ENCODE measurements around the gene PARD6A. TPM values are rescaled to one million over a fixed set of nuclear protein-coding genes. Genes with fewer than 3 reads are reported as not detected.

The PARD6A gene
- total and polyA plus RNA-seq, 2 of the 13 experiments (the other 11 are each of a cell fraction or from before 2014, with no cell fraction given): 3.5 to 4.3 TPM

- TF ChIP-seq HBP1 (CRISPR knock-in tag; IDR thresholded peaks at IDR 0.05; ENCODE audit: low read depth) (no peak; the same call in 1 of the 2 replicates), ZNF691 (CRISPR knock-in tag; IDR thresholded peaks at IDR 0.05; ENCODE audit: borderline replicate concordance, low read depth) (no peak), ZNF550 (CRISPR knock-in tag; IDR thresholded peaks at IDR 0.05; ENCODE audit: borderline replicate concordance) (no peak), ZNF713 (CRISPR knock-in tag; IDR thresholded peaks at IDR 0.05) (no peak; the same call in 1 of the 2 replicates), ZNF766 (CRISPR knock-in tag; IDR thresholded peaks at IDR 0.05; ENCODE audit: borderline replicate concordance) (no peak; the same call in 1 of the 2 replicates), ZNF792 (CRISPR knock-in tag; IDR thresholded peaks at IDR 0.05) (no peak), FOXJ3 (CRISPR knock-in tag; IDR thresholded peaks at IDR 0.05; ENCODE audit: borderline replicate concordance) (no peak), ZNF274 (CRISPR knock-in tag; IDR thresholded peaks at IDR 0.05) (0 out of 2 replicates have a peak, but pooled peaks have one; percentile 7), IRF2 (CRISPR knock-in tag; IDR thresholded peaks at IDR 0.05) (no peak), CHCHD3 (CRISPR knock-in tag; IDR thresholded peaks at IDR 0.05) (no peak), ZBTB26 (CRISPR knock-in tag; IDR thresholded peaks at IDR 0.05; ENCODE audit: borderline replicate concordance) (no peak), SP4 (CRISPR knock-in tag; IDR thresholded peaks at IDR 0.05) (peak; percentile 82), ZNF280B (CRISPR knock-in tag; IDR thresholded peaks at IDR 0.05; ENCODE audit: borderline replicate concordance) (no peak; the same call in 1 of the 2 replicates), ZNF275 (CRISPR knock-in tag; IDR thresholded peaks at IDR 0.05; ENCODE audit: borderline replicate concordance) (no peak), RXRB (CRISPR knock-in tag; IDR thresholded peaks at IDR 0.05; ENCODE audit: borderline replicate concordance) (no peak), ELF1 (CRISPR knock-in tag; IDR thresholded peaks at IDR 0.05) (no peak), MEF2D (CRISPR knock-in tag; IDR thresholded peaks at IDR 0.05) (no peak)
Observed at GRCh38 chr16:67660564-67661028, at the start of gene PARD6A (continued).

All from HepG2 (cell line).